GM19351 (cell line): Measurements from ENCODE around the gene ADAMTS7.
"Not testable (repeated sequence)": the region's sequence is repeated elsewhere in the genome, so short reads cannot be mapped to it uniquely, and the experiment has no call there.

ENCODE experiments used
- ATAC-seq: cut with Tn5 transposase; IDR thresholded peaks from one replicate; pipeline ENCODE4 v1.9.1; 2021; ENCODE audit warnings: mild to moderate bottlenecking, moderate library complexity; ENCODE audit not compliant: unreplicated experiment

The ADAMTS7 gene

DNA sequence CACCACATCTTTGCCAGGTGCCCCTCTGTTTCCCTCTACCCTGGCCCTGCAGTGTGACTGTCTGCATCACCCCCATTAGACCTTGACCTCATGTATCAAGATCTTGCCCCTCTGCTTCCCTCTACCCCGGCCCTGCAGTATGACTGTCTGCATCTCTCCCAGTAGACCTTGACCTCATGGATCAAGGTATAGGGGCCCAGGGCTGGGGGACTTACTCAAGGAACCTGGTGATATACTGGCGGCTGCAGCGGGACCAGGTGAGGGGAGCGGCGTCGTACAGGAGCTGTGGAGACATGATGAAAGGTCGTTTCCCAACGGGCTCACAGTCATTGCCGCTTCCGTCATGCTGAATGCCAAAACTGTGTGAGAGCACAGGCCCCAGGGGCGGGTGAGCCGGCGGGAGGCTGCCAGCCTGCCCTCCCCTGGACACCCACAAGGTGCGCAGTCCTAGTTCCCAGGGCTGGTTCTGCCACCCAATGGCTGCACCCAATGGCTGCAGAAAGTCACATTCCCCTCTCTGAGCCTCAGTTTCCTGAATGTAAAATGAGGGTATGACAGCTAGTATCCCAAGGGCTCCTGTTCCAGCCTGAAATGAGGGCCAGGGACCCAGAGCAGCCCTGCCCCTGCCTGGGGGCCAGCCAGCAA is 23.1 kb downstream of the ADAMTS7 start:
- ATAC-seq = no peak

DNA sequence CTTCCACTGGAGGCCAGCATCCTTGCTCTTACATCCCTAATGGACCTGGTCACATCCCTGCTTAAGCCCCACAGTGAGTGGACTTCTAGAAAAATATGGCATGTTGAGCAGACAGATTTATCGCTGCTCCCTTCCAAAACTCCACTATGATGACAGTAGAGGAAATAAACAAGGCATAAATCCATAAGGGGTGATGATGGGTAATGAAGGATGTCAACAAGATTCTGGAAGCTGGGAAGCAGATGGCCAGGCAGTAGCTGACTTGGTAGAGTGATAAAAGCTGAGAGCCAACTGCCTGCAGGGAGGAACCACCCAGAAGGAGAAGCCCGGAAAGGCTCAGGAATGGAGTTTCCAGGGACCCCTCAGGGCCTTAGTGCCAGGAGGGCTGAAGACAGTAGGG is 28.9 kb downstream of the ADAMTS7 start:
- not testable (repeated sequence) for ATAC-seq

DNA sequence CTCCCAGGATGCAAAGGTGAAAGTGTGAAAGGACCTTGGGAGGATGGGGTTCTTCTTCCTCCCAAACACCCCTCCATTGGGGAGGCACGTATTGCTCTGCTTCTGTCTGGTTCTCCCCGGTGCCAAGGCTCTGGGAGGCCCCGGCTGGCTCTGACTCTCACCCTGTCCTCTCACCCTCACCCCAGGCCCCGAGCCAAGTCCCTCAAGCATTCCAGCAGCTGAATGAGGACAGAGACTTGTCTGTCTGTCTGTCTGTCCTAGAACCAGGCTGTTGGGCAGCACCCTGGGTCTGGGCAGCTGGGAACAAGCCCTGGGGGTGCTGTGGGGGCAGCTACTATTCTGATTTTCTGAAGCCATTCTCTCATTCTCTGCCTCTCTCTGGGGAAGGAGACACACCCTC is 29.9 kb downstream of the ADAMTS7 start:
- not testable (repeated sequence) for ATAC-seq

DNA sequence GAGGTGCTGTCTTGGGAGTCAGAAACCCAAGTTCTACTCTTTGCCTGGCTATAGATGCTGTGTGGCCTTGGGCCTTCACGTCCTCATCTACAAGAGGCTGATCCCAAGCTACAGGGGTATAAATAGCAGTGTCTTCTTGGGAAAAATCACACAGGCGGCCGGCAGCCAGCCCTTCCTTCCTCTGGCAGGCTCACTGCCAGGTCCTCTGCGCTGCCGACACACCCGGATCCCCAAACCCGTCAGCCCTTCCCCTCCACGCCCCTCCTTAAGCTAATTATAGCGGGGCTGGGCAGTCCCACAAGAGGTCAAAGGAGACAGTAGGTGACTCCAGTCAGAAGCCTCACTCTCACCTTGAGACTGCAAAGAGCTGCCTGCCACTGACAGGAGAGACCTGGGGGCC is 31.3 kb downstream of the ADAMTS7 start:
- not testable (repeated sequence) for ATAC-seq

DNA sequence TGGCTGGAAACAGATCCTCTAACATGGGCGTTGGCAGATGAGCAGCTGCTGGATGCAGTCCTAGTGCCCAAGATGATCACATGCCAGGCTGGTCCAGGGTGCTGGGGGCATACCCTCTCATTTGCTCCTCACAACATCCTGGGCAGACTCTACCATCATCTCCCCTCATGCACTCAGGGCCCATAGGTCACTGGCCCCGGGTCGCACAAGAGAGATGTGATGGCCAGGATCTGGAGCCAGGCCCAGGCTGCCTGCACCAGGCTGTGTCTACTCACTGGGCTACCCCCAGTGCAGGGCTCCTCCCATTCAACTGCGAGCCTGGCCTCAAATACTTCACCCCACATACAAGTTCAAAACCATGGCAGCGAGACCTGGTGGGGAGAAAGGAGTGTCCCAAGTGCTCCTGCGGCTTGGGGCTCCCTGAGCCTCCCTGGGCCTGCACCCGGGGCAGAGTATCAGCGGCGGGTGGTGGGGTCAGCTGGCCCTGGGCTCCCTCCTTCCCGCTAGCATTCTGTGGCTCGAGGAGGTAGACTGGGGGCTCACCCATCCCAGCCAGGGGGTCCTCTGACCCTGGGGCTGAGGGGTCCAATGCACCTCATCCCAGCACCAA is 32.0 kb downstream of the ADAMTS7 start:
- ATAC-seq = not testable (repeated sequence)

DNA sequence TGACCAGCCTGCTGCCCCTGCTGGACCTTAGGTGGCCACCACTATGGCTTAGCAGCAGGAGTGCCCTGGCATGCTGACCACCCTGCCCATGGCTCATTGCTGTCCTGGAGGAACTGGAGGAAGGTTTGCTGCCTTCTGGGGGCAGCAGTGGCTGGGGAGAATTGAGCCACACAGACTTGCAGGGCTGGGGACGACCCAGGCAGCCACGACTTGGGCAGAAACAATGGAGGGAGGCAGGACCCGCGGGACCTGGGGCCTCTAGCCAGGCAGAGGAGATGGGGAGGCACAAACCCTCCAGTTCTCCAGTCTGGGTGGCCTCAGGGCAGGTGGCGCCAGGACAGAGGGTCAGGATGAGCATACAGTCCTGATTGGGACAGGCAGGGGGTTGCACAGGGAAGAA is 32.8 kb downstream of the ADAMTS7 start:
- ATAC-seq = no peak

DNA sequence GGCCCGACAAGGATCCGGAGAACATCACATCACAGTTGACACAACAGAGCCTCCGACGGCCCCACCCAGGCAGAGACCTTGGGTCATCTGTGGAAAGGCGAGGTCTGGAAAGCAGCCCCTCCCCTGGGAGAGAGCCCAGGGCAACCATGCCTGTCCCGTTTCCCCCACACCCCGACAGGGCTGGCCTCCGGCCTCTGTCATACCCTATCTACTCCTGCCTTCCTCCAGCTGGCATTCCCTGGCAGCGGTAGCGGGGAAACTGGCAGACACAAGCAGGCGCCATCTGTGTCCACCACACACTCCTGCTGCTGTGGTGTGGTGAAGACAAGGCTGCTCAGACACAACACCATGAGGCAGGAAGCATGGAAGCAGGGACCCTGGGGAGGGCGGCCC is 33.3 kb downstream of the ADAMTS7 start:
- ATAC-seq = not testable (repeated sequence)

DNA sequence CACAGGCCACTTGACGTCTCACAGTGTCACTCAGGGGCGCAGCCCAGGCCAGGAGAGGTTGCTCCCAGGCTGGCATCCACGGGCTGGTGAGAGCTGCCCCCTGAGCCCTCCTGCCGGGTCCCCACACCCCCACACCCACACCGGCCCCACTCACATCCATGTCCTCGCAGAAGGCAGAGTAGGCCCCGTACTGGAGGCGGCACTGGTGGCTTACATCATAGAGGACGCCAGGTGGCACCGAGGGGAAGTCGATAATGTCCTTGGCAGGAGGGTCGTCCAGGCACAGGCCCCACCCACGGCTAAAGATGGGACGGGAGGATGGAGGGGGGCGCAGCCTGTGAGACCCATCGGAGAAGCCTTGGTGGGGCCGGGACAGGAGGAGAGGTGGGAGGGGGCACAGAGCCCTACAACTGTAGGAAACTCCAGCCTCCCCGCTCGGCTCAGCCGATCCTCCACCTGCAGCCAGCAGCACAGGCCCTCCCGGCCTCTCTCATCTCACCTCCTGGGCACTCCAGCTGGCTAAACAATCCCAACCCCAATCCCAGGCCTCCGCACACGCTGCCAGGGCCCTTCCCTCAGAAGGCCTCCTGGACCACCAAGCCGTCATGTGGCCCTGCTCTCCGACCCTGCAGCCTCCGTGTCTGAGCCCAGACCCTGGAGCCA is 33.8 kb downstream of the ADAMTS7 start:
- ATAC-seq = not testable (repeated sequence)

DNA sequence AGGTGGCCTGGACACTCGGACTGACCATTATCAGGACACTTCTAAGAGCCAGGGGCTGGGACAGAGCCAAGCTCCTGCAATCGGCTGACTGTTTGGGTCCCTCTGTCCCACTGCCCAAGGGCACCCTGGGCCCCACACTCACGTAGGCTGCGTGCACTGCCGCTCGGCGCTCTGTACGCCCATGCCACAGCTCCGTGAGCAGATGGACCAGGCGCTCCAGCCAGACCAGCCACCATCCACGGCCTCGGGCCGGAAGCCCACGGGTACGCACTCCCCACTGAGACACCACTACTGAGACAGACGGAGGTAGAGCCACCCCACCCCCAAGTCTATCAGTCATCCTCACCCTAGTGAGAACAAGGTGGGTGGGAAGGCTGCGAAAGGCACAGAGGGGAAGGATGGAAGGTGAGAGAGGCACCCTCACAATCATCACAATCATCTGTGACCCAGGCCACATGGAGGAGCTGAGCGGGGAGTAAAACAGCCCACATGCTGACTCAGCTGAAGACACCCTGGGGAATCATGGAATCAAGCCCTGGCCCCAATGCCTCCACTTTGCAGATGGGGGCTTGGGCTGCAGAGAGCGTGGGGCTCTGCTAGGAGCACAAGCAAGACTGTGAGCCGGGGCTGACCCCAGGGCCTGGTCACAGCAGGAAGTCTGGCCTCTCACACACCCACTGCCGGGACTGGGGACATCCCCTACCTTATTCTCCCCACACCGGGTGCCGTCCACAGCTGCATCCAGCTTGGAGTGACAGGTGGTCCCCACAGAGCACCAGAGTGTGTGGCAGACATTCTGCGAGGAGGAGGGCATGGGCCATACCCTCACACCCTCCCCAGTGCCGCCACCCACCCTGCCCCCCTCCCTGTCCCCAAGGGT is 35.0 kb downstream of the ADAMTS7 start:
- not testable (repeated sequence) for ATAC-seq

DNA sequence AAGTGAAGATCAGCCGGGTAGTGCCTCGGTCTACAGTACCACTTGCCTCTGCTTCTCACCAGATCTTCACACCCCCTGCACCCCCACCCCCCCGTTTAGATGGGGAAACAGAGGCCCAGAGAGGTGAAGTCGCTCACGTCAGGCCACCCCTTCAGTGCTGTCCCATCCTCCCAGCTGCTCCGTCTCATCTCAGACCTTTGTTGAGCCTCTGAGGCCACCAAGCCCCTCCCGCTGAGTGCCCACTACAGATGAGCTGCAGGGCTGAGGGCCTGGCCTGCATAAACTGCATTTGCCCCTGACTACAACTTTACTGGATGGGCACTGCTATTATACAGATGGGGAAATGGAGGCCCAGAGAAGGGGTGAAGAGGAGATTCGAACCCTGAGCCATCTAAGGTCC is 35.8 kb downstream of the ADAMTS7 start:
- ATAC-seq = no peak

DNA sequence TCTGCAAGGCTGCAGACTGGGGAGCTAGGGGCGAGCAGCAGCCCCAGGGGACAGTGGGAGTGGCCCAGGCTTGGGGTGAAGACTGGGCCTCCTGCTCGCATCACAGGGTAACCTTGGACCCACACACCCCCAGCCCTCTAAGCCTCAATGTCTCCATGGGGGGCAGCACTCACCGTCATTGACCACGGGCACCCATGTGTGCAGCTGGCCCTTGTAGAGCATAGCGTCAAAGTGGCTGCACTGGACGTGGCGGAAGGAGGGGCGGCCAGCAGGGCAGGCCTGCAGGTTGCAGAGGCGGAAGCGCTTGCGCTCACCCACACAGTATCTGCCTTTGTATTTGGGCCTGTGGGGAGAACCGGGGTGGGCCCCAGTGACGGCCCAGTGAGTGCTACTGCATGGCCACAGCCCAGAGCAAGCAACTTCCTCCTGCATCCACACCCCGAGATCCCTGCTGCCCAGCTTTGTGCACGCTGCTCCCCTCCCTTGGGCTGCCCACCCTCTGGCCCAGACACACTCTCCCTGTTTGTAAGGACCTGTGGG is 36.7 kb downstream of the ADAMTS7 start:
- ATAC-seq = not testable (repeated sequence)

DNA sequence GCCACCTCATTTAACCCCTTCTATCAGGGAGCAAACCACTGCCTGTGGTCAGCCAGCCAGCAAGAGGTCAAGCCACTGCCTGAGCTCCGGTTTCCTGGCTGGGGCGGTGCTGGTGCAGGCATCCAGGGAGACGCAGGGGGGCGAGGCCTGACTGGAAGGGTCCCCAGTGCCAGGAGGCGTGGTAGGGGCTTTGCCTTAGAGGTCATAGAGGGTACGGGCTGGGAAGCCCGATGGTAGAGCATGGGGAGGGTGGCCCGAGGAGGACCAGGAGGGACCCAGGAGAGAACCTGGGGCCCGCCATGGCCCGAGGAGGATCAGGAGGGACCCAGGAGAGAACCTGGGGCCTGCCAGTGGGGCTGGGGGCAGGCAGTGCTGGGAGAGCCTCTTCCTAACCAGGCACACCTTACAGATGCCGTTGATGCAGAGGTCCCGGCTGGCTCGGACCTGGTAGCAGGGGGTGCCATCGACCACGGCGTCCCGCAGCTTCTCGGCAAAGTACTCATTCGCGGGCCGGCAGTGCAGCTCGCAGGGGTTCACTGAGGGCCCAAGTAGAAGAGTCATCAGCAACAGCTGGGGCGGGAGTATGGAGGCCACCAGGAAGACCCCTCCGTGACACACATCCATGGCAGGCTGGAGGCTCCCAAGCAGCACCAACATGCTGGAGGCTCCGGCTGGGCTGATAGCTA is 37.4 kb downstream of the ADAMTS7 start:
- not testable (repeated sequence) for ATAC-seq

DNA sequence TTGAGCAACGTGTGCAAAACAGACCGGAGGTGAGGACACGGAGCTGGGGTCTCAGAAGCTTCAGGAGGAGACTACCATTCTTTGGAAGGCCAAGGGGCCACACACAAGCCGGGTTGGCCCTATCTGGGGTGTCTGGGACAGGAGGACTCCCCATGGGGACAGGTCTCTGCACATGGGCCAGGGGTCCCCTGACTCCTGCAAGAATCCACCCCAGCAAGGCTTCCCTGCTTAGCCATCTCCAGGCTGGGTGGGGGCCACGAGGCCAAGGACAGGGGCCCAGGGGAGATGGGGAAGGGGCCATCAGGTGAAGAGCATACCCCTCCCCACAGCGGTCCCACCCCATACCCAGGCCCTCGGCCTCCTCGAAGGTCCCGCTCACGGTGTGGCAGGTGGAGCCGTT is 38.5 kb downstream of the ADAMTS7 start:
- no peak for ATAC-seq

DNA sequence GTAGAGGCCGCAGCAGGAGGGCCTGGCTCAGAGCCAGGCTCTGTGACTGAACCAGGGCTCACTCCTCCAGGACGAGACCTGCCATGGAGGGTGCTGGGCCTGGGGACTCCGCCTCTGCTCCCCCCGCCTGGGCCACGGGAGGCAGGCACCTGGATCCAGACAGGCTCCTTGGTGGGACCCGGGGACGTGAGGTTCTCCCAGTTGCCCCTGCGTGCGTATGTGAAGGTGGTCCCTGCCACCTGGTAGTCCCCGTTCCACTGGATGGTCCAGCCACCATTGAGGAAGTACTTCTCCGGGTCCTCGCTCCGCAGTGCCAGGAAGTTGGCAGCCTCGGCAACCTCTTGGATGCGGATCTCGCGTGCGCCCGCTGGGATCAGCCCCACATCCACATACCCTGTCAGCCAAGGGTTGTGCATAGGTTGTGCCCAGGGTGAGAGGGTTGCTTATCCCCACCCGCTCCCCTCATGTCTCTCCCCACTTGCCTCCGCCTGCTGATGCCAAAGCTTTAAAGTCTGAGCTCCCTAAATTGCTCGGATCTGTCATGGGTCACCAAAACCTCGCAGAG is 39.7 kb downstream of the ADAMTS7 start:
- ATAC-seq = not testable (repeated sequence)

DNA sequence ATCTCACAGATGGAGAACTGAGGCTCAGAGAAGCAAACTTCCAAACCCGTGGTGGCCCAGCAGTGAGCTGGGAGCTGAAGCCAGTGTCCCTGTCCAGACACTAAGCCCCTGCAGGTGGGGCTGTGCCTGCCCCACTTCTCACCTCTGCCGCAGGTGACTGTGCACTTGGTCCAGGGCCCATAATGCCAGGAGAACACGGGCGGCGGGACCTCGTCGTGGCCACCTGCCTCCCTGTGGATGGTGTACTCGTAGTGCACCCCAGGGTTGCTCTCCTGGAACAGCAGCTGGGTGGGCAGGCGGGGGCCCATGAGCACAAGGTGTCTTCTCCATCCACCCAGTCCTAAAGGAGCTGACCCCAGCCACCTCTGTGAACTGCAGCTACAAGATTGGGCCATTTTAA is 40.2 kb downstream of the ADAMTS7 start:
- not testable (repeated sequence) for ATAC-seq

DNA sequence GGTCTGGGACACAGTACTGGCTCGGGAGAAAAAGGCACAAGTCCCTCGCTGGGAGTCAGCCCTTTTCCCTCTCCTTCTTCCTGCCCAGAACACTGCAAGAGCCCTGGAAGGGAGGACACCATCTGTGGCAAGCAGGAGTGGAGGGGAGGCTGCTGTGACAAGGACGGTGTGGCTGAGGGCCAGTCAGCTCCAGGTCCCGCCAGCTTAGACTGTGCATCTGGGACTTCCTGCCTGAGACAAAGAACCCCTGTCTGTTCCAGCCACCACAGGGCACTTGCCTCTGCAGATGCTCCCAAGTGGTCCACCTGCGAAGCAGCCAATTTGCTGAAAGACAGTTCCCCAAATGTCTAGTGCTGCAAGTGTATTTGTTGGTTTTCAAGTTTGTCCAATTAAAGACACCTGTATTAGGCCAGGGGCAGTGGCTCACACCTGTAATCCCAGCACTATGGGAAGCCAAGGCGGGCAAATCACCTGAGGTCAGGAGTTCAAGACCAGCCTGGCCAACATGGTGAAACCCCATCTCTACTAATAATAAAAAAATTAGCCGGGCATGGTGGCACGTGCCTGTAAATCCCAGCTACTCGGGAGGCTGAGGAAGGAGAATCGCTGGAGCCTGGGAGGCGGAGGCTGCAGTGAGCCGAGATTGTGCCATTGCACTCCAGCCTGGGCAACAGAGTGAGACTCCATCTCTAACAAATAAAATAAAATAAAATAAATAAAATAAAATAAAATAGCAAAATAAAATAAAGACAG is 41.6 kb downstream of the ADAMTS7 start:
- ATAC-seq = not testable (repeated sequence)

DNA sequence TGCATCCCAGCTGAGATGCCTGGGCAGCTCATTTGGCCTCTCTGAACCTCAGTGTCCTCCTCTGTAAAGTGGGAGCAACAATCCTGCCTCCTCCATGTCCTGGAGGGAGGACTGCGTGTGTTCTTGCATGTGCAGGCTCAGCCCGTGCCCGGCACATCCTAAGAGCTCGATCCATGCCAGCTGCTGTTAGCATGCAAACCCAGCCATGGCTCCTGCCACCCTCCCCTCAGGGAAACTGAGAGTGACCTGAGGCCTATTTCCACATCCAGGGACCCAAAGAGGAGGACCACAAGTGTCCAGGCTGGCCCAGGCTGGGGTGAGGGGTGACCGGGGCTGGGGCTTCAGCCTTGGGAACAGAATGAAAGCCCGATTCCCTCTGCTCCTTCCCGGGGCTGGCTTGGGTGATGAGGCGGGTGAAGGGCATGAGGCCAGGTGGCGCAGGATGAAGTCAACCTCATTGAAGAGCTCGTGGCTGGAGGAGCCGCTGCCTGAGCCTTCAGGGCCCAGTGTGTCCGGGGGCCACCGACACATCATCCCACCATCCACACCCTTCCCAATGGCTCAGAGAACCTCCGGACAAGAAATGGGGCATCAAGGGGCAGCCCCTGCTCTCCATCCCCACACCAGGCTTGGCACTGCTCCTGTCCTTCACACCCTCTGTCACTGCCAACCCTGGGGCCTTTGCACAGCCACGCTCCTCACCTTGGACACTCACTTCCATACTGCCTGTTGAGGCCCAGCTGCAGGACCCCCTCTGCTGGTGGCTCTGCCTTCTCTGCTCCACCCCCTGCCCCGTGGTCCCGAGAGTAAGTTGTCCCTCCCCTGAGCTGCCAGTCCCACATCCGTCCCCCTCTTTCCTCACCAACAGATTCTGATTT is 42.5 kb downstream of the ADAMTS7 start:
- no peak for ATAC-seq

DNA sequence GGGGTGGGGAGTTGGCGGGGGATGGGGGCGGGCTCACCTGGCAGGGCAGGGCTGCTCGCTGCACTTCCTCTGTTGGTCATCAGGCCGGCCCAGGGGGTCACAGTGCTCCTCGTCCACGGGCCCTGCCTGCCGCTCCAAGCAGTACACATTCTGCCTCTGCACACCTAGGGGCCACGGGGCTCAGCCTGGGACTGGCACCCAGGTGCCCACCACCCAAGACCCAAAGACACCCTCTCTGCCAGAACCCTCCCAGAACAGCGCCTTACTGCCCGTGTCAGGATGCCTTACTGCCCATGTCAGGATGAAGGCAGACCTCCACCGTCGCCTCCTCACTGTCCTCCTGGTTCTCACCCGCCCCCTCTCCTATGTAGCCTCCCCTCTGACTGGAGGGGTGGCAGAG is 43.2 kb downstream of the ADAMTS7 start:
- ATAC-seq = no peak
